AG08396 (cell line): ENCODE data around the gene GALNT10.

ENCODE experiments used
- DNase-seq: peaks from one replicate; pipeline ENCODE4 v3.0.0; 2012; ENCODE audit warnings: low spot score, mixed read lengths

Gene GALNT10

GRCh38 chr5:154268073-154268472 lies 77.5 kb downstream of the GALNT10 start:
- no peak for DNase-seq

- no peak for DNase-seq
These were observed 78.9 kb downstream of the GALNT10 start for GRCh38 chr5:154269414-154269813.

GRCh38 chr5:154271466-154271865 lies 80.9 kb downstream of the GALNT10 start:
- no peak for DNase-seq

GRCh38 chr5:154271936-154272514 lies 81.5 kb downstream of the GALNT10 start:
- DNase-seq = no peak

GRCh38 chr5:154273028-154273617 lies 82.6 kb downstream of the GALNT10 start:
- DNase-seq = peak; percentile 18

GRCh38 chr5:154273963-154274827 lies 83.7 kb downstream of the GALNT10 start:
- DNase-seq = no peak

- no peak for DNase-seq
These were observed 84.3 kb downstream of the GALNT10 start for GRCh38 chr5:154274828-154275185.

GRCh38 chr5:154275566-154275965 lies 85.0 kb downstream of the GALNT10 start:
- no peak for DNase-seq

- DNase-seq = no peak
These were observed 85.9 kb downstream of the GALNT10 start for GRCh38 chr5:154276261-154276972.

GRCh38 chr5:154276973-154277331 lies 86.4 kb downstream of the GALNT10 start:
- DNase-seq = peak; percentile 66

- no peak for DNase-seq
These were observed 87.0 kb downstream of the GALNT10 start for GRCh38 chr5:154277499-154277898.

GRCh38 chr5:154278186-154278585 lies 87.7 kb downstream of the GALNT10 start:
- DNase-seq = no peak

- DNase-seq = no peak
These were observed 88.4 kb downstream of the GALNT10 start for GRCh38 chr5:154278908-154279307.

GRCh38 chr5:154284433-154284832 lies 93.9 kb downstream of the GALNT10 start:
- no peak for DNase-seq

- DNase-seq = peak; percentile 43
These were observed 95.3 kb downstream of the GALNT10 start for GRCh38 chr5:154285661-154286408.

GRCh38 chr5:154286557-154286956 lies 96.0 kb downstream of the GALNT10 start:
- no peak for DNase-seq

- DNase-seq = peak; percentile 61
These were observed 96.6 kb downstream of the GALNT10 start for GRCh38 chr5:154287136-154287535.

GRCh38 chr5:154288145-154288544 lies 97.6 kb downstream of the GALNT10 start:
- peak; percentile 44 for DNase-seq

- no peak for DNase-seq
These were observed 101.4 kb downstream of the GALNT10 start for GRCh38 chr5:154291917-154292316.

GRCh38 chr5:154293219-154293618 lies 102.7 kb downstream of the GALNT10 start:
- no peak for DNase-seq

- no peak for DNase-seq
These were observed 105.0 kb downstream of the GALNT10 start for GRCh38 chr5:154295551-154295950.
